Stimulated activated memory B cell treated with anti-CD40 and anti-IgM and Interleukin-4, amounts not matched to agents 10 μg/mL and 1 μg/mL and 100 μg/mL, for 72 hours (primary cell): Measurements from ENCODE around the gene SNX18.
A peak's percentile ranks its signal among the peaks of the same experiment; 100 is the strongest.

ENCODE experiments used
- ATAC-seq: fragments of 150-1000 bp; cut with Tn5 transposase; 2 replicates; pipeline ENCODE4 v1.10.0; 2021
- H3K27ac Mint-ChIP-seq: one replicate; pipeline ENCODE4 v1.8.0; 2022; ENCODE audit warnings: mild to moderate bottlenecking, mixed read lengths
- H3K27me3 Mint-ChIP-seq: one replicate; pipeline ENCODE4 v1.8.0; 2022; ENCODE audit warnings: mixed read lengths
- H3K36me3 Mint-ChIP-seq: one replicate; pipeline ENCODE4 v1.8.0; 2022; ENCODE audit warnings: mixed read lengths
- H3K4me1 Mint-ChIP-seq: one replicate; pipeline ENCODE4 v1.8.0; 2022; ENCODE audit warnings: mixed read lengths
- H3K4me3 Mint-ChIP-seq: one replicate; pipeline ENCODE4 v1.8.0; 2022; ENCODE audit warnings: mild to moderate bottlenecking, moderate library complexity, mixed read lengths
- H3K9me3 Mint-ChIP-seq: one replicate; pipeline ENCODE4 v1.8.0; 2022; ENCODE audit warnings: mixed read lengths

SNX18 gene

DNA sequence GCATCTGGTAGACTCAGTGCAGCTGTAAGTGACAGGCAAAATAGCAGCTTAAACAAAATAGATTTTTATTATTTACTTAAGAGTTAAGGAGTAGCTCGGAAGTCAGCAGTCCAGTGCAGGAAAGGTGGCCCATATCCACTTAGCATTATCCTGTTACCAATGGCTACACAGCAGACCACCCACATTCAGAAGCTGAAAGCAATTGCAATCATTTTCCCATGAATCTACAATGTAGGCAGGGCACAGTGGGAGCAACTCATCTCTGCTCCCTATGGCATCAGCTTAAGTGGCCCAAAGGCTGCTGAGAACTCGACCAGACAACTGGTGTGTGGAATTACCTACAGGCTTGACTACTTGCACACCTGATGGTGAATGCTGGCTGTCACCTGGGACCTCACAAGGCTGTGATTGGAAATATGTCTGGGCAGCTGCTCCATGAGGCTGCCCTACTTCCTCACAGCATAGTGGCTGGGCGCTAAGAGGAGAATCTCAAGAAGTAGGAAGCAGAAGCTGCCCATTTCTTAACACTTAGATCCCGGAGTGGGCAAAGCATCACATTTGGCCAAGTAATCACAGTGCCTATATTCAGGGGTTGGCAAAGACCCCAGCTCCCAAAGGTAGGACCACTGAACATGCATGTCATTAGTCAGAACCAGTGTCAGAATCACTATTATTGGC, 56.4 kb downstream of the SNX18 start:
- no peak overlapping the region for H3K4me3 Mint-ChIP-seq
- H3K27ac Mint-ChIP-seq = no peak overlapping the region
- no peaks in the 10 kb centered on the region for H3K36me3 Mint-ChIP-seq
- H3K4me1 Mint-ChIP-seq = peaks cover 12% of the 10 kb centered on the region
- ATAC-seq = no peak
- peaks cover 9% of the 10 kb centered on the region for H3K27me3 Mint-ChIP-seq
- H3K9me3 Mint-ChIP-seq = no peaks in the 10 kb centered on the region

DNA sequence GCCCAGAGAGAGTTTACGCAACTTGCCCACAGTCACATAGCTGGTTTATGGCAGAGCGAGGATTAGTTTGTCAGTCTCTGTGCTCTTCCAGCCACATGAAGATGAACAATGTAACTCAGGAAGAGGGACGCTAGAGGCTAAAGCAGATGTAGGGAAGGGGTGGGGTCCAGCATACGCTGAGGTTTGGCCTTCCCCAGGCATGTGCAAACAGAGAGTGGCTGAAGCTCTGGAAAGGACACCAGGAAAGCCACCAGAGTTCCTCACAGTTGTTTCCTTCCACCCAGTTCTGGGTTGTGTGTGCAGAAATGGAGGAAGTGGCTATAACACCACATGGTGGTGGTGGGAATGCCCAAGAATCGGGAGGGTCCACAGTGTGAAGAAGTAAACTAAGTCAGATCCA, 60.0 kb downstream of the SNX18 start:
- Mint-ChIP-seq H3K36me3 (no peaks in the 10 kb centered on the region), H3K4me1 (peaks cover 25% of the 10 kb centered on the region), H3K4me3 (no peak overlapping the region), H3K27me3 (peaks cover 9% of the 10 kb centered on the region), H3K9me3 (no peaks in the 10 kb centered on the region), H3K27ac (no peak overlapping the region)
- no peak for ATAC-seq

DNA sequence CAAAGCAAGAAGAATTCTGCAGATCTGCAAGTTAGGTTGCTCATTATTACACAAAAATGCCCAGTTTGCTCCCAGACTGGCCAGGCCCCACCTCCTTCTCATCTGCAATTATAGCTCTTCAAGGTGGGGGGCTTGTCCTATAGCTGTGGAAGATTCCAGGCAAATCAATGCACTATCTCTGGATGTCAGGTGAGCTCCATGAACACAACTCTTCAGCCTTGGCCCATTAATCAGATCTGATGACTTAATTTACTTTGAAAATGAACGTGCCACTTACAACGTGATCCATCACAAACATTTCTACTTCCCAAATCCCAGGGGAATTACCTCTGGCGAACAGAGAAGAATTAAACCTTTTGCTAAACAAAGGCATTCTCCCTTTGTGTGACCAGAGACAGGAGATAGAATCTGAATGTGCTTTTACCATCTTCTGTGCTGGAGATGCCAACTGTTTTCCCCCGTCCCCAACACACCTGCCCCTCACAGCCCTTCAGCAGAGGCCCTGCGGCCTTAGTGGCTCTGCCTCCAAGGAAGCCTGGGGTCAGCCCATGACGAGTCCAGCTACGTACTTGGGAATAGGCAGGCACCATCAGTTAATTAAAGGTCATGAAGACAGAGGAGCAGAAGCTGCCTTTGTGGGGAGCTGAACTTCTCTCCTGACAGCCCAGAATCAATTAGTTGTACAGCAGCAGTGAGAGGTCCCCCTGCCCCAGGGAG, 60.5 kb downstream of the SNX18 start:
- H3K4me1 Mint-ChIP-seq = peaks cover 25% of the 10 kb centered on the region
- H3K27ac Mint-ChIP-seq = no peak overlapping the region

DNA sequence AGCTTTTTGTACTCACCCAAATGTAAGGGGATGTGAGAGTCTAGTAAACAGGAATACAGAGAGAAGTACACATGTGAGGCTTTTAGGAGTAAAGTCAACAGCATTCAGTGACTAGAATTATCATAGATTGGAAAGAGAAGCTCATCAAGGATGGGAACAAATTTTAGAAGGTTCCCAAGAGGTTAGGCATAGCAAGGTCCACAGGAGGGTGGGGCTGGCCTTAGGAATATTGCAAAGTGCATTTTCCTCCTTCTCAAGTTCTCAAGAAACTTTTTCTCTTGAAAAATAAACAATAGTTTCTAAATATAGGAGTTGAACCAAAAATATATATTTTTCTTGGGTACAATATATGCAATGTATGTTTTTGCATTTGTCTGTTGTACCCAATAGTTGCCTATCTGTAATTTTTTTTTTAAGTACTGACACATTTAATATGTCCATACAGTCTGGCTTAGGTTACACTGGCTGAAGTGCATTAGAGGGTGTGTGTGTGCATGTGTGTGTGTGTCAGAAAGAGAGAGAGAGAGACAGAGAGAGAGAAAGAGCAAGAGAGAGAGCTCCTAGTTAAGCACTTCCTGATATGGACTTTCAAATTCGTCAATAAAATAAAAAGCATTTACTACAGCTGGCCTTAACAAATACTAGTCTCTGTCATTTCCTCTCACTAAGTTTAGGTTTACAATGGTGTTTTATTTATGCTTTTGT, 62.2 kb downstream of the SNX18 start:
- ATAC-seq = no peak
- Mint-ChIP-seq H3K27ac (no peak overlapping the region), H3K9me3 (no peaks in the 10 kb centered on the region), H3K4me1 (peaks cover 19% of the 10 kb centered on the region), H3K36me3 (no peaks in the 10 kb centered on the region), H3K4me3 (no peak overlapping the region), H3K27me3 (peaks cover 9% of the 10 kb centered on the region)

More for the DNA sequence above, 60.5 kb downstream of the SNX18 start:
- H3K9me3 Mint-ChIP-seq = no peaks in the 10 kb centered on the region
- H3K36me3 Mint-ChIP-seq = no peaks in the 10 kb centered on the region
- ATAC-seq = no peak
- peaks cover 9% of the 10 kb centered on the region for H3K27me3 Mint-ChIP-seq
- H3K4me3 Mint-ChIP-seq = no peak overlapping the region

DNA sequence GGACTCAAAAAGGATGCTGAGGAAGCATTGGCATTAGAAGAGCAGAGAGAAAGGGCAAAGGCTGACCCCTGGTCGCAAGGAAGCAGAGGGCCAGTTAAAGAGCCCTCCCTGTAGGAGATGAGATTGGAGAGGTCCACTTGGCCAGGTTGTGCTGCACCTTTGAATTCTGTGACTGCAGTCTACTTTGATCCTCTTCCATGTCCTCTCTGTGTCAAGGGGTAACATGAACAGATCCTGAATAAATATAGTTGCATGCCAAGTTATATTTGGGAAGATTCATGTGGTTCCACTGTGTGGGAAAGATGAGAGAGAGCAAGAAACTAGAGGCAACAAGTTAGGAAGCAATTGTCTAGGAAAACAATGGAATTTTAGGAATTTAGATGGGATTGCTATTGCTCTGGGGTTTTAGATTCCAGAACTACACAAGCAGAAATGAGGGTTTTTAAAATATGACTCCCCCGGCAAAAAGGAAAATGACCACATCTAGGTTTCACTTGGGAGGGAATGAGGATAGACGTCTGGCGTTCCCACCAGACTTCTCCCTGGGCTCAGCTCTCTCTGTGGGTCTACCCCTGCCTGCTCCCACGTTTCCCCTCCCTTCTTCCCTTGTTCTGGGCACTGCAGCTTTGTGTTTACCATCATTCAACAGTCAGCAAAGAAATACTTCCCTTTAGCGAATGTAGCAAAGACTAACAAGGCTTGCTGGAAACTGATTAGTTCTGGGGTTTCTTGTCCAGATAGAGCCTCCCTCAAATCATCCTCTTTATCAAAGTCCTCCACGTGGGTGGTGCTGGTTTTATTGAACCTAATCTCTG, 63.6 kb downstream of the SNX18 start:
- Mint-ChIP-seq H3K27ac (no peak overlapping the region), H3K36me3 (no peaks in the 10 kb centered on the region), H3K4me1 (peaks cover 13% of the 10 kb centered on the region), H3K27me3 (no peaks in the 10 kb centered on the region), H3K9me3 (peaks cover 2% of the 10 kb centered on the region), H3K4me3 (no peak overlapping the region)
- ATAC-seq = no peak

DNA sequence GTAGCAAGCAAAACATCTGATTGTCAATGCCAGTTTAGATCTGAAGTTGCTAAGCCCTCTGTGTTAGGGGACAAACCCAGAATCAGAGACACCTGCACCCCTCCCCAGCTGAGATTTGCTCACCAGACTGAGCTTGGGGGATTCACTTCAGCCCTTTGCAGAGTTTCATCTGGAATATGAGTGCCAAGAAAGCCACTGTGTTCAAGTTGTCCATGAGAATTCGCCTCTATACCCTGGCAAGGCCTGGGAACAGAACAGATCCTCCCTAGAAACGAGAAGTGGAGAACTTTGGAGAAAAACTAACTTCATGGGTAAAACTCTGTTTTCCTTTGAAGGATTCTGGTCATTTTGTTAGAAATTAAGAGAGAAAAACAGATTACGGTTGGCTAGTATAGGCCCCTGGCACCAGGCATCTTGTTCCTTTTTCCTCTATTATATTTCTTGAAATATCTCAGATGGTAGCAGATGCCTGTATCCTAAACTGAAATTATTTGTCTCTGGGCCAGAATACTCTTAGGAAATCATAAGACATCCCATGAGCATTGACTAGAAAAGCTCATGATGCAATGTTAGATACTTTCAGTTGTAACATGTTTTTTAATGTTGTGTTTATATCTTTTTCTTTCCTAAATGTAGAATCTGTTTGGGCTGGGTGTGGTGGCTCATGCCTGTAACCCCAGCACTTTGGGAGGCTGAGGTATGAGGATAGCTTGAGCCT, 64.4 kb downstream of the SNX18 start:
- no peak for ATAC-seq
- Mint-ChIP-seq H3K4me1 (peaks cover 13% of the 10 kb centered on the region), H3K27me3 (no peaks in the 10 kb centered on the region), H3K27ac (no peak overlapping the region), H3K4me3 (no peak overlapping the region), H3K9me3 (peaks cover 2% of the 10 kb centered on the region), H3K36me3 (no peaks in the 10 kb centered on the region)

DNA sequence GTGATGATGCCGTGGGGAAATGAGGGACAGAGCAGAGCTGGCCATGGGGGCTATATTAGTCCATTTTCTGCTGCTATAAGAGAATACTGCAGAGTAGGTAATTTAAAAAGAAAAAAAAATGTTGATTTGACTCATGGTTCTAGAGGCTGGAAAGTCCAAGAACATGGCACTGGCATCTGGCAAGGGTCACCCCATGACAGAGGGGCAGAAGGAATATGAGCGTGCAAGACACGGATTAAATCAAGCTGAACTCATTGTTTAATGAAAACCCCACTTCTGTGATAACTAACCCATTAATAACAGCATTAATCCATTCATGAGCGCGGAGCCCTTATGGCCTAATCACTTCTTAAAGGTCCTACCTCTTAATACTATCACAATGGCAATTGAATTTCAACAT, 68.8 kb downstream of the SNX18 start:
- Mint-ChIP-seq H3K4me1 (peaks cover 14% of the 10 kb centered on the region), H3K36me3 (no peaks in the 10 kb centered on the region), H3K9me3 (peaks cover 2% of the 10 kb centered on the region), H3K27me3 (no peaks in the 10 kb centered on the region), H3K27ac (no peak overlapping the region), H3K4me3 (no peak overlapping the region)
- no peak for ATAC-seq

DNA sequence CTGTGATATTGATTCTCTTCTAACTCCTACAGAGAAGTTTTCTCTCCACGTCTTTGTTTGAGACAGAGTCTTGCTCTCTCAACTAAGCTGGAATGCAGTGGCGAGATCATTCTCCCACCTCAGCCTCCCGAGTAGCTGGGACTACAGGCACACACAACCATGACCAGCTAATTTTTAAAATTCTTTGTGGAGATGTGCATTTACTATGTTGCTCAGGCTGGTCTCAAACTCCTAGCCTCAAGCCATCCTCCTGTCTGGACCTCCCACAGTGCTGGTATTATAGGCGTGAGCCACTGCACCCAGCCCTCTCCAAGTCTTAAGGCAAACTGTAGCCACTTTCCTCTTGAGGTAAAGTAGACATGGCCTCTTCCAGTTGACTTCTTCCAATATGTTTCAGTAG, 72.2 kb downstream of the SNX18 start:
- no peaks in the 10 kb centered on the region for H3K27me3 Mint-ChIP-seq
- peak overlapping the region; percentile 35 for H3K27ac Mint-ChIP-seq
- H3K9me3 Mint-ChIP-seq = peaks cover 2% of the 10 kb centered on the region
- H3K36me3 Mint-ChIP-seq = no peaks in the 10 kb centered on the region
- no peak overlapping the region for H3K4me3 Mint-ChIP-seq
- H3K4me1 Mint-ChIP-seq = peaks cover 14% of the 10 kb centered on the region
- no peak for ATAC-seq

DNA sequence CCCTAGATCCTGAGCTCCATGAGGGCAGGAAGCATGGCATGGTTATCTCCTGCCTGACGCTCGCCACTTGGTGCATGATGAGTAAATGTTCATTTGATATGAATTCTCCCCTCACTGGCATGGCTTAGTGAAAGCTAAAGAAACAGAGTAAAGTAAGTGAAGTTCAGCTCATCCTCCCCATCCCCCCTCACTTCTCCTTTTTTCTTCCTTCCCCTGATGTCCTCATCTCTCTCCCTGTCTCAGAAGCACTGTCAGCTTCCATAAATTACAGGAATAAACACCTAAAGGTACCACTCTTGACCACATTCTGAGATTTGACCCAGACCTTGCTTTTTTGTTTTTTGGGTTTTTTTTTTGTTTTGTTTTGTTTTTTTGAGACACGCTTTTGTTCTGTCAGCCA, 73.3 kb downstream of the SNX18 start:
- Mint-ChIP-seq H3K36me3 (no peaks in the 10 kb centered on the region), H3K9me3 (no peaks in the 10 kb centered on the region), H3K27ac (peak overlapping the region; percentile 35), H3K4me1 (peaks cover 14% of the 10 kb centered on the region), H3K27me3 (no peaks in the 10 kb centered on the region), H3K4me3 (no peak overlapping the region)
- no peak for ATAC-seq

DNA sequence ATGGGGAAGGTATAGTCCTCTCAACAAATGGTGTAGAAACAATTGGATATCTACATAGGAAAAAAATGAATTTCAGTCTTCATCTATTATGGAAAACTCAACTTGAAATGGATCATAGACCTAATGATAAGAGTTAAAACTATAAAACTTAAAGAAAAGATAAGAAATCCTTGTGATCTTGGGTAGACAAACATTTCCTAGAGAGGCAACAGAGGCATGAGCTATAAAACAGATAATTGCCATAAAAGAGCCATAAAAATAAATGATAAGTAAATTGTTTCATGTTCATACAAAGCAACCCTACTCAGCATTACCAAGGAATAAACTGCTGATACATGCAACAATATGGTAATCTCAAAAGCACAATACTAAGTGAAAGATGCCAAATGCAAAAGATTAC, 76.2 kb downstream of the SNX18 start:
- H3K27ac Mint-ChIP-seq = no peak overlapping the region
- peaks cover 17% of the 10 kb centered on the region for H3K27me3 Mint-ChIP-seq
- ATAC-seq = no peak

DNA sequence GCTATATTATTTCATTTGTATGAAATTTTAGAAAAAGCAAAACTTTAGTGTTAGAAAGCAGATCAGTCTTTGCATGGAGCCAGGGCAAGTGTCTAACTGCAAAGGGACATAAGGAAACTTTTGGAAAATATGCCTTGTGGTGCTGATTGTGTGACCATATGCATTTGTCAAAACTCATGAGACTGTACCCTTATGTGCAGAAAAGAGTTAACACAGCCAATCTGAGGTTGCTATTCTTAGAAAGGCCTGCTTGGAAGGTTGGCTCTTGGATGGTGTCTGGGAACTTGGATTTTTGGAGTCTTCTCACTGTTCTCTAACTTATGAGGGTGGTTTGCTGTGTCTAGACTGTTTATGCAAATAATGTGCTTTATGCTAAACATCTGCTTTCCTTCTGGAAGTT, 76.6 kb downstream of the SNX18 start:
- Mint-ChIP-seq H3K9me3 (peaks cover 11% of the 10 kb centered on the region), H3K4me3 (no peak overlapping the region), H3K36me3 (peaks cover 21% of the 10 kb centered on the region), H3K27me3 (peaks cover 17% of the 10 kb centered on the region), H3K4me1 (peaks cover 14% of the 10 kb centered on the region), H3K27ac (no peak overlapping the region)
- no peak for ATAC-seq

More for the DNA sequence above, 76.2 kb downstream of the SNX18 start:
- Mint-ChIP-seq H3K4me3 (no peak overlapping the region), H3K36me3 (peaks cover 21% of the 10 kb centered on the region), H3K4me1 (peaks cover 14% of the 10 kb centered on the region), H3K9me3 (peaks cover 11% of the 10 kb centered on the region)

DNA sequence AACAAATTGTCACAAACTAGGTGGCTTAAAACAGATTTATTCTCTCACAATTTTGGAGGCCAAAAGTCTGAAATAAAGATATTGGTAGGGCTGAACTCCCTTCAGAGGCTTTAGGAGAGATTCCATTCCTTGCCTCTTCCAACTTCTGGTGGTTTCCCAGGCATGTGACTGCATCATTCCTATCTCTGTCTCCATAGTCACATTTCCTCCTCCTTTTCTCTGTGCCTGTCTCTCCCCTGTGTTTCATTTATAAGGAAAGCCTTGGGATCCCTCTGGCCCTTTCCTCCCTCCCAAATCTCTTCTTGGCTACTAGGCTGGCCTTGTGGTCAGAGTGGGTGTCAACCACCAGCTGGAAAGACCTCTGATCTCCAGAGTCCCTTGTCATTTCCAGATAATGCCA, 78.2 kb downstream of the SNX18 start:
- no peak overlapping the region for H3K4me3 Mint-ChIP-seq
- H3K9me3 Mint-ChIP-seq = peaks cover 14% of the 10 kb centered on the region
- no peak for ATAC-seq
- H3K27ac Mint-ChIP-seq = no peak overlapping the region
- peaks cover 17% of the 10 kb centered on the region for H3K27me3 Mint-ChIP-seq
- H3K4me1 Mint-ChIP-seq = peaks cover 6% of the 10 kb centered on the region
- peaks cover 21% of the 10 kb centered on the region for H3K36me3 Mint-ChIP-seq
